AG20443 (cell line): ENCODE data around the gene C2orf72.
"Not testable (repeated sequence)": the region's sequence is repeated elsewhere in the genome, so short reads cannot be mapped to it uniquely, and the experiment has no call there.

ENCODE experiments used
- DNase-seq: peaks from one replicate; pipeline ENCODE4 v3.0.0; 2012; ENCODE audit warnings: low spot score, mixed read lengths

C2orf72 gene

DNA sequence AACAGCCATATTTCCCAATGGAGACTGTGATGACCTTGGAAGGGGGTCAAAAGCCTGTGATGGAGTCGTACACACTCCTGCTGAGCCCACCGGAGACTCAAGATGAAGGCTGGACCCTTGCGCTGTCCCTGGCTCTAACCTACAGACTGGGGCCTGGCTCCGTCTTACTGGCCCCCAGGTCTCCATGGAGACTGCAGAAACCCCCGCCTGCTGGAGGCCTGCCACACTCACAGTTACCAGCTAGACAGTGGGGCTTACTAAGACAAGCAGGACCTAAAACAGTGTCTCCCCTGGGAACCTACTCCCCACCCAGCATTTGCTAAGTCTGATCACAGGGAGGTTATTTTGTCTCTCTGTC is 9.6 kb downstream of the C2orf72 start:
- no peak for DNase-seq

DNA sequence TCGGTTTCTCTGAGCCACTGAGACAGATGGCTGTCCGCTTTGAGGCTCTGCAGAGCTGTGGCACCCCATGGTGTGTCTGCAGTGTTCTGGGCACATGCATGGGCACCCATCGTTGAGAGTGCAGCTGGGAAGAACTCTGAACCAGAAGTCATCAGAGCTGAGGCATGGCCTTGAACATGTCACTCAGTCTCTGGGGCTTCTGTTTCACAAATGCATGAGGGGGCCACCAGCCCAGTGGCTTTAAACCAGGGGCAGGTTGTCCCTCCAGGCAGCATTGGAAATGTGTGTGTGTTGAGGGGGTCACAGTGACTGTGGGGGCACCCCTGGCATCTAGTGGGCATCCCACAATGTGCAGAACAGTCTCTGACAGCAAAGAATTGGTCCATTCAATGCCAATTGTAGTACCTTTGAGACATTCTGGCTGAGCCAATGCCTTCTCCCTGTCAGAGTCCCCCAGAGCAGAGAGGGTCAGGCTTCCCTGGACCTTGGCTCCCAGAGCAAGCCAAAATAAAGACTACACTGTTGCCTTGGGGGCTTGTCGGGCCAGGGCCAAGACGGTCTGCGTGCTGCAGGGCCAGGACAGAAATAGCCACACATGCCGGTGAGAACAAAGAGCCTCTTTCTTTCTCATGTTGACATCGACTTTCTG is 10.1 kb downstream of the C2orf72 start:
- DNase-seq: no peak

DNA sequence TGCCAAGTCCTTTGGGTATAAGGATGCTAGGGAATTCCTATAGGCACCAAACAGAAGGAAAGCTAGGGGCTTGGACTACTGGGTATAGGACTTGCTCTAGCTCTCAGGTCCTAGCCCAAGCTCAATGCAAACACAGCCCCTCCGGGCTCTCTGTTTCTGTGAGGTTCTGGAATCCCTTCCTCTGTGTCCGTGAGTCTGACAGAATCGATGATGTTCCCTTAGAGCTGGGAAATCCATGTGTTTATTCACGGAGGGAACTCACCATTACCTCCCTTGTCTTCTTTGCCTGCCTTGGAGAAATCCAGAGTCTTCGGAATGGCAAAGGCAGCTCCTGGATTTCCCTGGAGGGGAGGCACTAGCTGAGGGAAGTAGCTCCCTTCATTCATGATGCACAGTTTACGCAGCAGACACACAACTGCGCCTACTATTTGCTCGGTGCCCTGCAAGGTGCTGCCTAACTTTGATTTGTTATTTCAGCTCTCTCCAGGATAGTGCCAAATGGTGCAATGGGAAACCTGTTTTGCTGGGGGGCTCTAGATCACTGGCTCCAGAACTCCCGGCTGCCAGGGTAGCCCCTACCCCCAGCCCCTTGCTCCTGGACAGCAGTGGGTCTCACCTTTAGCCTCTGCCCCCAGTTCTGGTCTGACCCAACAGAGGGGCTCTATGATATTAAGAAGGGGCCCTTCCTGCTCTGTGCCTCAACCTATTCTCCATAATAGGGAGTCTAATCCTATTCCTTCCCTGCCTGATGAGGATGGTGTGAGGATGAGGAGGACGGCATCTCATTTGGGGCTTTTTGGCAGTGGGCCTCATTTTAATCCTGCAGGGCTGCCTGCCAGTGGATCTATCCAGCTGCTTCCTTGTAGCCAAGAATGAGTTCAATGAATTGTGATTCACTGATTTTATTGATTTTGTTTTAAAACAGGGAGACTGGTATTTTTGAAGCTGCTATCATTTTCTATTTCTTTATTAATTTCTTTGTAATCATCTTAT is 10.9 kb downstream of the C2orf72 start:
- DNase-seq: no peak

DNA sequence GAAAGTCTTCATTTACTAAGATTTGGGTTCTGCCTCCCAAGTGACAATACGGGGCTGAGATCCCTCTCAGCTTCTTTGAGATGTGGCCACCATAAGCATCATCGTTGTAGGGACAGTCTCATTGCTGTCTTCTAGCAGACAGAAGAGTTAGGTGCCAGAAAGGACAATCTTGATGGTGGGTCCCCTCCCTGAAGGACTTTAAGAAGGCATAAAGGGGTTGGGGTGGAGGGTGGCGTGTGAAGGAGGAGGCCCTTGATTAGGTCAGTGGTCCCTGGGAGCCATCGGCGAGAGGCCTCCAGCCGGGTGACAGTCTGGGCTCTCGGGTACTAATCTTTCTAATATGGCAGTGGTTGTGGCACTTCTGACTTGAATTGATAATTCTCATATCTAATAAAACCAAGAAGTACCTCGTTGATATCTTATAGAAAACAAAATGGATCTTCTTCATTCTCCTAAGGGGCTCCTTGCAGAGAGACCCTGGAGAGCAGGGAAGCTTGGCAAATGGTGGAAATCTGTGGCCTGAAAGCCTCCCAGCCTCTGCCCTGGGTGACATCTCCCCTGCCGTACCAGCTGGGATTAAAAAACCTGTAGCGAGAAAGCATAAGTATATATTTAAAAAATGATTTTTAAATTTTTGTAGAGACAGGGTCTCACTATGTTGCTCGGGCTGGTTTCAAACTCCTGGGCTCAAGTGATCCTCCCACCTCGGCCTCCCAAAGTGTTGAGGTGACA is 12.1 kb downstream of the C2orf72 start:
- DNase-seq: no peak

DNA sequence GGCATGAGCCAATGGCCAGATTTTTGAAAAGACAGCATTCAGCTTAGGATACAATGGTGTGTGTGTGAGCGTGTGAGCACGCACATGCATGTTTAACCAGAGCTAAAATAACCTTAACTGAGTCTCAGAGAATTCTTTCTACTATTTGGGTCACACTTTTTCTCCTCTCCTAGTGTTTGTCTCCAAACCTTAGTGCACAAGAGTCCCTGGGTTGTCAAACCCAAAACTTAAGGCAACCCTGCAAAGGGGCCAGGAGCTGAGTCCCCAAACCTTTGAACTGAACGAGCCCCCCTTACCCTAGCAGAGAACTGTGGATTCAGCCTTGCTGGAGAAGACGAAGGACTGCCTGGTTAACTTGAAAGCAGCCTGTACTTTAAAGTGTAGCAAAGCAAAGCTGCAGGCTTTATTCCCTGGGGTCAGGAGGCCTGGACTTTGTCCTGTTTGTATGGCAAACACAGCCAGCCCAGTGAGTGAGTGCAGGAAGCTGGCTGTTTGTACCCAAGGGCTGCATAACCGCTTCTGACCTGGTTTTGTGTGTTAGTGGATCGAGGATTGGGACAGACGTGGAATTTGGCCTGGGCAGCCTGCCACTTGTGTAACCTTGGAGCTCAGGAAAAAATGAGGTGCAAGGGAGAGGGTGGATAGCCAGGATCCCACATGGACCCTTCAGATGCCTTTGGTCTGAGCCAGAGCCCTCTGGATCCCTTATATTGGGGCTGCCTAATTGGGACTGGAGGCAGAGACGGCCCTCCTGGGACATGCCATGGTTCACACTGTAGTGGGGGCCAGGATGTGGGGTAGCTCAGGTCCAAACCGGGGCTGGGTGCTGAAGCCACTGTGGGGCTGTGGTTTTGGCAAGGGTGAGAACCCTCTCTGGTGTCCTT is 12.9 kb downstream of the C2orf72 start:
- no peak for DNase-seq

DNA sequence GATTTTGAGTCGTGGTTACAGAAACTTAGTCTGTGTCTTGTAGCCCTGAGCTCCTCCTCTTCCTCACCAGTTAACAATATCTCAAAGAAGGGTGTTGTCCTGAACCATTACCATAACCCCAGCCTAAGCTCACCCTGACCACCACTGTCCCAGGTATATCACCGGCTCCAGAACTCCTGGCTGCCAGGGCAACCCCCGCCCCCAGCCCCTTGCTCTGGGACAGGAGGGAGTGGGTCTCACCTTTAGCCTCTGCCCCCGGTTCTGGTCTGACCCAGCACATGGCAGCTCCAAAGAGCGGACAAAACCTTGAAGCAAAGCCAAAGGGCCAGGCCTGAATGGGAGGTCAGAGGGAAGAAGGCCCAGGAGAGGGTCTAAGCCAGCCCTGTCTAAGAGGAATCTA is 13.8 kb downstream of the C2orf72 start:
- DNase-seq: no peak

DNA sequence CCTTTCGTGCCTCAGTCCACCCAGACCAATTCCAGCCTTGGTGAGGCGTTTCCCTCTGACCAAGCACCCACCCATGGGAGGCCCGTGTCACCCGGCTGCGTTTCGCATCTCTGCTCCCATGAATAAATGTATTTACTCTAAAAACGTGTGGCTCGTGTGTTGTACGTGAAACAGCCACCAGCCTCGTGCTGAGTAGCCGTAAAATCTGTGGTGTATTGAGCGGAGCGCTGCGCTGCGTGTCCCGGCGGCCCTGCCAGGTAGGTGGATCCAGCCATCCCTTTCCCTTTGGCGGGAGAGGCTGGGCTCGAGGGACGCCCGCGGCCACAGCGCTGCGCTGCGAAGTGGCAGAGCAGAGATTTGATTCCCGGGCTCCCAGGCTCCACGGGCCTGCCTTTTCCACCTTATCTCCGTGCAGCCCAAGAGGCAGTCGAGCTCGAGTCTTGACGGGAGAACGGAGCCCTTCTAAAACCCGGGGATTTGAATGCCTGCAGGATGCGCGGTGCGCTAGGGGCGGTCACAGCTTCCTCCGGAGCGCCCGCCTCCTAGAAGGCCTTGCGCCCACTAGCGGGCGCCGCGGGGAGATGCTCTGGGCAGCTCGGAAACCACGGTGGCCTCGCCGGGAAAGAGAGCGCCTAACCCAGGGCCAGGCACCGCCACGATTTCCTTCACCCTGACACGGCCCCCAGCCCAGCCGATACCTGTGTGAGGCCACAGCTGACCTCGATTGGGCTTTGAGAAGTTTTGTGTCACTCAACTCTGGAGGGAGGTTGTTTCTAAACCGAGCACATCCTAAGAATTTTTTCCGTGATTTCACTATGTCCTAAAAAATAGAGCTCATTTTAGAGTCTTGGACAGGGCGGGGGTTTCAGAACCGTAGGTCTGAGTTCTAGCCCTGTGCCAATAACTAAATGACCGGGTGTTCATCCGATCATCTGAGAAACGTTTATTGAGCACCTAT is 15.4 kb downstream of the C2orf72 start:
- peak; percentile 93 for DNase-seq

DNA sequence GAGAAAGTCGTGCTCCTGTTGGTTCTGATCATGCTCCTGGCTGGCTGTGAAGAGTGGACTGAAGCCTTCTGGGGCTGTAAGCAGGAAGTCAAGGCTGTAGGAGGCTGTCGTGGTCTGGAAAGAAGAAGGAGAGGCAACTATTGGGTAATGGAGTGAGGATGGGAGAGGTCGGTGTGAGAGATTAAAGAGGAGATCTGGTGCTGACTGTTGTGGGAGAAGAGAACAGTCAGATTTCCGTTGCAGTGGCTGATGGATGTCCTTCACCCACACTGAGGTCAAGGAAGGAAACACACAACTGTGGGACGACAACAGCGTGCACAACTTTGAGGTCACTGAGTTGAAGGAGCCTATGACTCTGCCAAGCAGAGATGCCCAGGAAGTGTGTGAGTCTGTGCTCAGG is 16.5 kb downstream of the C2orf72 start:
- no peak for DNase-seq

DNA sequence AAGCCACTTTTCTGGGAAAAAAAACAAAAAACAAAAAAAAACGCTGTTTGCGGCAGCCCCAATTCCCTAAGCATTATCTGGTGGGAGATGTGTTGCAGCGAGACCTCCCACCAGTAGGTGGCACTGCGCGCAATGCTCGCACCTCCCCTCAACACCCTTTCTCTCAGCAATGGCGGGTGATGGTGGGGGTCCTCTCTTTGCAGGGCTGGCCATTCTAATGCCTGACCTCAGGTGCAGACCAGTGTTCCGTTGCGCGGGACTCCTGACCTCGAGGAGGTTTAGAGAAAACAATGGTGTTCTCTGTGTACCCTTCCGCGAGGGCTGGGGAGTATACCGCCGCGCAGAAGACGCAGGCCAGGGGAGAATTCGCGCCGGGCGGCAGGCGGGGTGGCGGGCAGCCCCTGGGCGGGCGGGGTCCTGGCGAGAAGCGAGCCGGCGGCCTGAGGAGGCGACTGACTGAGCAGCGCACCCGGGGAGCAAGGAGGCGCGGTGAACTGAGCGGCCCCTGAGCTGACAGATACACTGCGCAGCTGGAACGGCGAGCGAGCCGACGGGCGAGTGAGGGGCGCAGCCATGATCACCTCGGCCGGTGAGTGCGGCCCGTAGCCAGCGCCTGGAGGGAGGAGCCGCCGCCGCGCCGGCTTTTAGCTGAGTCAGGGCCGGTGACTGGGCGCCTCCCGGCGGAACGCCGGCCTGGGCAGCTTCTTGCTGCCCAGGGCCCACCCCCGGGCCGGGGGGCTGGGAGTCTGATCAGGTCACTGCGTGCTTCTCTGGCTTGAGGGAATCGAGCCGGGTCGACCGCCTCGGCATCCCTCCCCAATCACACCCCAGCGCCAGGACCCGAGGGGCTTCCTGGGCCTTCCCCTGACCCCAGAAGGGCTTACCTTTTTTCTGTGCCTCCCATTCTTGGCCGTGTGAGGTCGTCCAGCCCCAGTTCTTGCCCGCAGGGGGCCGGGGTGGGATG is 19.4 kb downstream of the C2orf72 start, which contains the start of gene PSMD1:
Gene PSMD1, plus strand, starts transcription at position 415 of the 964 bp plus-strand sequence. Its CDS starts 159 bp downstream, at position 574.
- peak; percentile 95 for DNase-seq

DNA sequence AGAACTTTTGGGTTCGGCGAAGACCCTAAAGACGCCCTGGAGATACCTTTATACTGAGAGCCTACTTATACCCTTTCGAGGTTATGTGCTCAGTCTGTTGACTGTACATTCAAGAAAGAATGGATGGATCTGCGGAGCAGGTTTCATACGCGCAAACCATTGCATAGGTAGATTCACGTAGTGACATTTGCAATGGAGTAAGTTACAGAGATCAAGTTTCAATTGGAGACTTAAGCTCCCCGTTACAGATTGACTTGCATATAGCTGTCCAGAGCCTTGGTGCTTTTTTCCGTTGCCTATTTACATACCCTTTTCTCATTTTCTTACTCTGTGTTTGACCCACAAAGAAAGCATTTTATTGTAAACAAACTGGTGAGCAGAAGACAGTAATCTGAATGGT is 20.3 kb downstream of the C2orf72 start:
- no peak for DNase-seq

DNA sequence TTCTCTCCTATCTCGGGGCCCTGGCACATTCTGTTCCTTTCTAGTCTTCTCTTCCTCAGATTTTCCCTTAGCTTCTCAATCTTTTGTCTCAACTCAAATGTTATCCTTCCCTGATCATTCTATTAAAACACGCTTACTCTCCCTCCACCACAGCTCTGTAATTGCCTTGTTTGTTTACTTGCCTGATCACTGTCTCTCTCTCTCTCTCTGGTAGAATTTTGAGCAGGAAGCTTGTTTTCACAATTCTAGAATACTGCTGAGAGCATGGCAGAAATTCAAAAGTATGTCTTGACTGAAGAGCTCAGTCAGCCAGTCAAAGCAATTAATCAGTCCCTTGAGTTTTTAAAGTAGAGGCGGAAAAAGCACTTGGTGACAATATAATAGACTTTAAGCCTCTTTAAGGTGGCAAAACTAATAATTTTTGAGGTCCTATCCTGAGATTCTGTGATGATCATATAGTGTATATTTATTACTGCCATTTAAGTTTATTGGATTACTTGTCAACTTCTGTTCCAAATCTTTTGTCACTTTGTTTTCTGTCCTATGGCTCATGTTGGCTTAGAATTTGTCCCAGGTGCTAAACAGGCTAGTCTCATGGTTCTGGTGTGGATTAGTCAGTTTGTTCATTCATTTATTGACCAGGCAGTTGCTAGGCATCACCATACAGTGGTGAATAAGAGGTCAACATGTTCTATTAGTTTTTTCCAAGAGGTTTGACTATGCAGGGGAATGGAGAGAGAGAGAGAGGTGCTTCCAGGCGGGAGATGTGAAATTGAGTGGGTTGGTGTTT is 21.6 kb downstream of the C2orf72 start:
- DNase-seq: no peak

DNA sequence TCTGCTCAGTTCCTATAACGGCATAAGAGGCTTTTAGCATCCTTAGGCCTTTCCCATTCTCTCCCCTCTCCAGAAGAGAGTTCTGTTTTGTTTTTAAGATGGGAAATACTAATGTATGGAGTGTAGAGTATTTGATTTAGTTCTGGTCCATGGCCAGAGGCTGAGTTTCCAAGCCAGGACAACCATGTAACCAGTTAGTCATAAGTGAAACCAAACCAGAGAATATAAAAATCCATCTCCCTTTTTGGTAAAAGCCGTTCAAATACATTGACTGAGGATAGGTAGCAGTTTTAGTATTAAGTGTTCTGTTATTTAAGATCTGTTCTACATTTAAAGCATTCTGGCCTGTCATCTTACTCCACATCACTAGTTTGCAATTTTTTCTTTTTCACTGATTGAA is 22.4 kb downstream of the C2orf72 start:
- no peak for DNase-seq

DNA sequence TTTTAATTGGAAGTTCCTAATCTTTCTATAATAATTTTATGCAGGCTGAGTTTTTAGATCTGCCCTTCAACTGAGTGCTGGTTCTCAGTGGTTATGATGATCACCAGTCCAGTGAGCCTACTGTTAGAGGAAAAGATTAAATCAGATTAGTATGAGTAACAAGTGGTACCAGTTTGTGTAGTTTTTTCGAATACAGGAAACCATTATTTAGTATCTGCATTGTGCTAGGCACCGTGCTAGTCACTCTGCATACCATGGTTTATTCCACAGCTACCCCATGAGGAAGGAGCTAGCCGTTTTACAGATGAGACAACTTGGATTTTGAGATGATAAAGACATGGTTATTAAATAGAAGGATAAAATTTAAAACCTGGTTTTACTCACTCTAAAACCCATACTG is 25.5 kb downstream of the C2orf72 start:
- DNase-seq: no peak

DNA sequence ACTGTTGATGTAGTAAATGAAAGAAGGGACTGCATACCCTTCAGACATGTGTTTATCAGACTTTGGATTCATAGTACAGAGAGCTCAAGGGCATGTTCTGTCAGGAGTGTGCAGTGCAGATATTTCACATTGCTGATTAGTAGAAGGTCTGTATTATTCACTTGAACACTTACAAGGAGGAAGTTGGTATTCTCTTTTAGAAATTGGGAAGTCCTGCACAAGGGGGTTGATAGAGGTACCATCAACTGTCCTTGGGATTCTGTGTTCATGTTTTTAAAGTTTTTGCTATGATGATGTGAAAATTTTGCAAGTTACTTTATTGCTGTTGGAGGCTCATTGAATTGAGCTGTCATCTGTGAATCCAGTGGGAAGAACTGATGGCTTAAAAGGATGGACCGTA is 26.0 kb downstream of the C2orf72 start:
- no peak for DNase-seq

DNA sequence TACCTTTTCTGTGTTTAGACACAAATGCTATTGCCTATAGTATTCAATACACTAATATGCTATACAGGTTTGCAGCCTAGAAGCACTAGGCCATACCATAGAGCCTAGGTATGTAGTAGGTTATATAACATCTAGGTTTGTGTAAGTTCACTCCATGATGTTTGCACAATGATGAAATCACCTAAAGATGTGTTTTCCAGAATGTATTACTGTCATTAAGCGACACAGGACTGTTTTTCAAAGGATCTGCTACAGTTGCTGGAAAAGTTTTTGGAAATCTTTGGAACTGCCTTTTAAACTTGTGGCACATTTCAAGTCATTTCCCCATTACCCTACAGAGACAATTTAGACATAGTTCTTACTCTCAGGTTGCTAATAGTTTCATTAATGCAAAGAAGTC is 28.6 kb downstream of the C2orf72 start:
- DNase-seq: no peak

DNA sequence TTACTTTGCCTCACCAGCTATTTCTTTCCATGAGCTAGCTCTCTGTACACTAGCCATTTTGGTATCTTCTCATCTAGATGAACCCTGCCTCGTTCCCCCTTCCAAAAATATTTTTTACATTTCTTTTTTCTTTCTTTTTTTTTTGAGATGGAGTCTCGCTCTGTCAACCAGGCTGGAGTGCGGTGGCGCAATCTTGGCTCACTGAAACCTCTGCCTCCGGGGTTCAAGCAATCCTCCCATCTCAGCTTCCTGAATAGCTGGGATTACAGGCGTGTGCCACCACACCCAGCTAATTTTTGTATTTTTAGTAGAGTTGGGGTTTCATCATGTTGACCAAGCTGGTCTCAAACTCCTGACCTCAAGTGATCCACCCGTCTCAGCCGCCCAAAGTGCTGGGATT is 30.2 kb downstream of the C2orf72 start:
- not testable (repeated sequence) for DNase-seq

DNA sequence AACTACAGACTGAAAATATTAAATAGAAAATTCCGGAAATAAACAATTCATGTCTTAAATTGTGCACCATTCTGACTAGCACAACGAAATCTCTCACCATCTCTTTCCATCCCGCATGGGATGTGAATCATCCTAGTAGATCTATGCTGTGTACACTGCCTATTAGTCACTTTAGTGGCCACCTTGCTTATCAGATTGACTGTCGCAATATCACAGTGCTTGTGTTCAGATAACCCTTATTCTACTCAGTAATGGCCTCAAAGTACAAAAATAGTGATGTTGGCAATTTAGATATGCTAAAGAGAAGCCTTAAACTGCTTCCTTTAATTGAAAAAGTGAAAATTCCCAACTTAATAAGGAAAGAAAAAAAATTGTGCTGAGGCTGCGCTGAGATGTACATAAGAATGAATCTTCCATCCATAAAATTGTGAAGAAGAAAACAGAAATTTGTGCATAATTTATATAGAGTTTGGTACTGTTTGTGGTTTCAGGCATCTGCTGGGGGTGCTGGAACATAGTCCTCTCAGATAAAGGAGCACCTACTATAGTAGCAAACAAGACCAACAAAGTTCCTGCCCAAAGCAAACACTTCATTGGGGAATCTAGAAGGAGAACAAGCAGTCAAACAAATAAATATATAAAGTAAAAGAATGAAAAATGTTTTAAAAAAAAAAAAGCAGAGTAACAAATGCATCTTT is 31.4 kb downstream of the C2orf72 start:
- no peak for DNase-seq
